SIG-M5 (cell line): ENCODE data around the gene MOSPD2.

Experiments used
- DNase-seq: peaks from one replicate; lab custom pipeline; 2025; lab: John Stamatoyannopoulos, UW

Gene MOSPD2

GRCh38 chrX:14872851-14873675 is at the start of gene MOSPD2, which contains the start of gene FANCB:
MOSPD2 (plus strand) TSS chrX:14873421; CDS start chrX:14873529, 108 bp downstream.
FANCB (minus strand) TSS chrX:14873069; CDS start chrX:14865510, 7,559 bp downstream.
- DNase-seq, result peak; percentile 44

GRCh38 chrX:14825851-14826250 is 47.4 kb upstream of the MOSPD2 start:
- DNase-seq, result no peak

DNA sequence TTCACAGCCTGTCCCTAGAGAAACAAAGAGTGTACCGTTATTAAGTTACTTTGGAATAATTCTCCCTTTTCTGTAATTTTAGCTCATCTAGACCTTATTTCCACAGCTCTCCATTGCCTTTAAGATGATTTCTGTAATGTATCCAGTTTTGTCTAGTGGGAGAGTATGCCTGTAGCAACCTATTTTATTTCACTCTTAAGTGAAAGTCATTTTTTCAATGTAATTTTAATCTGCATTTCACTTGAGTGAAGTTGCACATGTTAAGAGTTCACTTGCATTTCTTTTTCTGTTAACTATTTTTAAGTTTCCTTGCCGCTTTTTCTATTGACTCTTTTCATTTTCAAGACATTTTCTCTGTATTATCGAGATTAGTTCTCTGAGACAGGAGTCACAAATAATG is 46.9 kb upstream of the MOSPD2 start:
- no peak for DNase-seq

- no peak for DNase-seq
Measured at GRCh38 chrX:14829643-14830042, 43.6 kb upstream of the MOSPD2 start.

DNA sequence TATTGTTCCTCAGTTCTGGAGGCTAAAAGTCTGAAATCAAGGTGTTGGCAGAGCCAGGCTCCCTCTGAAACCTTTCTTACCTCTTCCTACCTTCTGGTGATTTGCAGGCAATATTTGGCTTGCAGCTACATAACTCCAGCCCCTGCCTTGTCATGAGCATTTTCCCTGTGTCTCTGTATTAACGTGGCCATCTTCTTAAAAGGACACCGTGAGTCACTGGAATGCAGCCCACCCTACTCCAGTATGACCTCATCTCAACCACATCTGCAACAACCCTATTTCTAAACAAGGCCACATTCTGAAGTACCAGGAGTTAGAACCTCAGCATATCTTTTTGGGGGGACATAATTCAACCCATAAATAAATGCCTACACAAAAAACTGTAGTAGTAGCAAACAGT is 41.1 kb upstream of the MOSPD2 start:
- no peak for DNase-seq

- no peak for DNase-seq
Measured at GRCh38 chrX:14832586-14832985, 40.6 kb upstream of the MOSPD2 start.

GRCh38 chrX:14837155-14837554 is 36.1 kb upstream of the MOSPD2 start:
- DNase-seq, result no peak

- DNase-seq, result no peak
Measured at GRCh38 chrX:14843666-14844065, 29.6 kb upstream of the MOSPD2 start.

GRCh38 chrX:14851526-14851925 is 21.7 kb upstream of the MOSPD2 start:
- DNase-seq, result no peak

GRCh38 chrX:14864631-14865030 is 8.6 kb upstream of the MOSPD2 start:
- DNase-seq, result no peak

DNA sequence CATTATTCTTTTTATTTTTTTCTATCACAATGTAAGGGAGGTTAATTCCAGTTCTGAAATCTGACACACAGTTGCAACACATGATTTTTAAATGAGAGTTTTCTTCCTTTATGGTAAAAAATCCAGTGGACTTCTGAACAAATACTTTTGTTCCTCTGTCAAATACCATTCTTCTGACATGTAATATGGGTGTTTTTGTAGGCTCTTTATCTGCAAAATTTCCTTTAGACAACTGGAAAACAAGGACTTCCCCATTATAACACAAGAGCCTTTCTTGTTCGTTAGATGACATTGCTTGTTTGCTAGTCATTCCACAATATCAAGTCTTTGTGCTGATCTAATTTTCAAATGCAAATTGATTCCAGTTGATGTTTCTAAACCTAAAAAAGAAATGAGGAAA is 8.0 kb upstream of the MOSPD2 start:
- no peak for DNase-seq

GRCh38 chrX:14871767-14872166 is 1.5 kb upstream of the MOSPD2 start:
- DNase-seq, result no peak

- DNase-seq, result no peak
Measured at GRCh38 chrX:14872355-14872754, 866 bp upstream of the MOSPD2 start.

GRCh38 chrX:14873676-14874049 is 442 bp downstream of the MOSPD2 start:
- no peak for DNase-seq

DNA sequence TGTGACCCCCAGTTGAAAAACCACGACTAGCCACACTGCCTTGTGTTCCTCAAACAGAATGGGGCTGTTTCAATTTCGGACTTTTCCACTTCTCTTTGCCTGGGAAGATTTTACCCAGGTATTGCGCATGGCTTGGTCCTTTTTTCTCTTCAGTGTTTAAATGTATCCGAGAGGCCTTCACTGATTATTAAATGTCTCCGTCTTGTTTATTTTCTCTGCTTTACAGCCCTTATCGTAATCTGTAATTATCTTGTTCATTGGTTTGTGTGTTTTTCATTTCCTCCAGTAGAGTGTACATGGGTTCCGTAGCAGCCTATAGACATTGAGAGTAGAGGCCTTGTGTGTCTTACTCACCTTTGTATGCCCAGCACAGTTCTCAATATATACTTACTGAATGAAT is 2.4 kb downstream of the MOSPD2 start:
- no peak for DNase-seq

DNA sequence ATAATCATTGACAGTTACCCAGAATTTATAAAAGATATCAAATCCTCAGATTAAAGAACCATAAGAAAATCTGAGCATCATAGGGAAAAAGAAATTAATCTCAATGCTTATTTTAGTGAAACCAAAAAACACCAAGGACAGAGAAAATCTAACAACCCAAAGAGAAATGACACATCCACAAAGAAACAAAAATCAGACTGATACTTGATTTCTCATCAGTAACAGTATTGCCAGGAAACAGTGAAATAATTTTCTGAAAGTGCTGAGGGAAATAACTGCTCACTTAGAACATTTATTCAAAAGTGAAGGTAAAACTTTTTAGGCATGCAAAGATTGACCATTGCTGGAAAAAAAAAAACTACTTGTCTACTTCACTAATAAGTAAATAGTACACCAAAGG is 10.6 kb downstream of the MOSPD2 start:
- no peak for DNase-seq

- DNase-seq, result no peak
Measured at GRCh38 chrX:14884714-14885113, 11.5 kb downstream of the MOSPD2 start.

DNA sequence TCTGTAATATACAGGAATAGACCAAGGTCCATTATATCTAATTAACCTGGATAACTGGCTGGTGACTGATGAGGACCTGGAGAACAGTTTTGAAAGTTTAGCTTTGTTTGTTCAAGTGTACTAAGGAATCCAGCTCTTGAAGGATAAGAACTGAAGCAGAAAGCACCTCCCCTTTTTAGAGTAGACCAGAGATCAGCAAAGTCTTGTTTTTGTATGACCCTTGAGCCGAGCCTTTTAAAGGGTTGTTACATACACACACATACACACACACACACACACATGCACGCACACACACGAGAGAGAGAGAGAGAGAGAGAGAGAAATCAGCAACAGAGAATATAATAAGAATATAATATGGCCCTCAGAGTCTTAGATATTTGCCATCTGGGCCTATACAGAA is 13.0 kb downstream of the MOSPD2 start:
- DNase-seq, result no peak

DNA sequence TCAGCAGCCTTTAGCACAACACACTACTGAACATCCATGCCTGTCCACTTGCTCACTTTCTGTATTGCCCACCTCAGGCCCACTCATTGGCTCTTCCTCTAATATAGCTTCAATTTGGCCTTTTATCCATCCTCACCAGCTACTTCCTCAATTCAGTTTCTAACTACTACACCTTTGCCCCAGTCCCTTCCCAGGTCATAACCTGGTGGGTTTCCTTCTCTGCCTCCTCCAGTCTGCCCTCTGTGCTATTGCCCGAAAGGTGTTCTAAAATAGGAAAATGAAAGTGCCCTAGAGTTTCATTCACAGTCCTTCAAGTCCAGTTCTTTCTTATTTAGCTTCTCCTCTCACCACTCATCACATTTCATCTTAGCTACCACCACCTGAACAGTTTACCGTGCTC is 23.1 kb downstream of the MOSPD2 start:
- DNase-seq, result no peak

- no peak for DNase-seq
Measured at GRCh38 chrX:14897042-14897441, 23.8 kb downstream of the MOSPD2 start.

DNA sequence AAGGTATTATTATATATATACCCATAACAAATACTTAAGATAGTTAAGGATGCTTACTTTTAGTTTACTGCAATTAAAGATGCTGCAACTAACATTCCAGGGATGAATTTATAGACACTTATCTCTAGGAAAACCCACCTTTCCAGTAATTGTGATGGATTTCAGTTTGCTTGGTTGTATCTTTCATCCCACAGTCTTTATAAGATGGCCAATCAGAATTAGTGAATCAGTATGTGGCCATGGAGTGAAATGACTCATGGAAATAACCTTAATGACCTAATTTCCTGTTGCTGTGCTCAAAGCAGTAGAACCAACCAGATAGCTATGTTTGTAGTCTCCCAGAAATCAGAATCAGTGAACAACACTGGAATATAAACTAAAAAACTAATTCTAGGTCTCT is 26.4 kb downstream of the MOSPD2 start:
- DNase-seq, result no peak

DNA sequence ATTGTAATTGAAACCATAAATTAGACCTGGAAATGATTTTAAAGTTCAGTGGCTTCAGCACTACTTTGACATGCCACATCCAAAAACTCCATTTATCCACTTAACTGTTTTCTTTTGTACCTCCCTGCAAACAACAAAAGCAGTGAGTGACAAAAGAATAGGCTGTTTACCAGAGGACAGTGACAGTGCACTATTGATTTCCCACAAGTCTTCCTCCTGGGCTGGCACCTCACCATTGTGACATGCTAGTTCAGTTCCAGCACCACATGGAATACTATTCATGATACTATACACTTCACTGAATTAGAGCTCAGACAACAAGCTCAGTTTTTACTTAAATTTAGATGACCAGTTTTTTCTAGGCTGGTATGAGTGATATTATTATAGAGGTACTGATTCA is 29.3 kb downstream of the MOSPD2 start:
- DNase-seq, result no peak

GRCh38 chrX:14903891-14904290 is 30.7 kb downstream of the MOSPD2 start:
- no peak for DNase-seq

DNA sequence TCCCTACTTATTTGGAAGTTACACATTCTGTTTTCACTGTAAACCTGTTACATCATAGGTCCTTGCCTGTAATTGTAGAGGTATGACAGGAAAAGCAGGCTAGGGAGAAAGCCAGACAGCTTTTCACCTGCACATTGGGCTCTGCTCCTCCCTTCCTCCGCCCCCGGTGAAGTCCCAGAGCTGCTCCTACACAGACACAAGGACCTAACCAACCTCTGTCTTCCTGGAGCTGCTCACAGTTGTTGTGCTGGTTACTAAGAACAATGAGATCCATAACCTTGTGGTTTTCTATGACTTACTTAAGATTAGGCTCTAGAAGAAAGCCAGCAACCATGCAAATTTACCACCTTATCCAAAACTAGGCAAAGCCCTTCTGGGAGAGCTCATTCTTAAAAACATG is 40.0 kb downstream of the MOSPD2 start:
- no peak for DNase-seq
